Measurements from ENCODE around the gene FLAD1.

DNA sequence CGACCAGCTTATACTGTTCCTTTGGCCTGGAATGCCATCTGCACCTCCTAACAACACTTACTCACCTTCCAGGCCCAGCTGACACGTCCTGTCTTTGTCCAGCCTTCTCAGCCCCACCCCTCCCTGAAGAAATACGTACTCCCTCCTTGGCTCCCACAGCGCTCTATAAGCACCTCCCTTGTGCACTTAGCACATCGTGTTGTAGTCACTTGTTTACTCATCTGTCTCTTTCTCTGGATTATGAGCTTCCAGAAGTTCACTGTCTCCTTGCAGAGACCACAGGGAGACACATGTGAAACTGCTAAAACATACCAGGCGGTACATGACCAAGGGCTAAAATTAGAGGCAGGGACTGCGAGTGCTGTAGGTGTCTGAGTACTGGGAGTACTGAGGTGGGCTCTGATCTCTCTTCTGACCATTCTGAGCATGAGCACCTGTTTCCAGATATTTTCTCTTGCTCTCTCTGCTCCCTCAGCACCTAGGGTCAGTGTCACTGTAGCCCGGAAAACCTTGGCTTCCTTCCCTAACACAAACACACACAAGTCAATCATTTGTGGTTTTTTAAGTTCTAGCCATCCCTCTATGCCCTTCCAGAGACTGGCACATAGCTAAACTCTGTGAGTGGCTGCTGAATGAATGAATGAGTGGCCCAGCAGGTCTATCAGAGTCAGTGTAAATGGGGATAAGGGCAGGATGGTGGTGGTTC, 55.6 kb downstream of the FLAD1 start:
- TF ChIP-seq CTCF (conservative IDR thresholded peaks at IDR 0.05; ENCODE audit: low read depth in 2 of 2) (no peak), REST (IDR thresholded peaks at IDR 0.05; ENCODE audit: unreplicated experiment) (no peak), POLR2AphosphoS5 (IDR thresholded peaks at IDR 0.05; ENCODE audit: low read depth) (no peak), EZH2 (IDR thresholded peaks at IDR 0.05; ENCODE audit: low read depth, unreplicated experiment) (no peak), STAT1 (IDR thresholded peaks at IDR 0.05; ENCODE audit: unreplicated experiment) (no peak), JUNB (IDR thresholded peaks at IDR 0.05; ENCODE audit: unreplicated experiment) (no peak), EZH2phosphoT487 (IDR thresholded peaks at IDR 0.05; ENCODE audit: unreplicated experiment) (no peak), CREB1 (CRISPR knock-in tag; IDR thresholded peaks at IDR 0.05; ENCODE audit: low read depth) (no peak), ZNF331 (CRISPR knock-in tag; IDR thresholded peaks at IDR 0.05; ENCODE audit: low read depth) (no peak)

Data from GM23338 (cell line).